Umbilical cord (tissue), 2 donors: Measurements from ENCODE around the gene MYL5. TPM values are rescaled to one million over a fixed set of nuclear protein-coding genes. Genes with fewer than 3 reads are reported as not detected.
"Not testable (repeated sequence)": the region's sequence is repeated elsewhere in the genome, so short reads cannot be mapped to it uniquely, and the experiment has no call there.

ENCODE experiments used
- DNase-seq: peaks from one replicate; pipeline ENCODE4 v3.0.0-alpha.2; 2015; ENCODE audit warnings: low spot score
- total RNA-seq: library from RNA; depleted of rRNA; stranded (reverse); fragments of >200 nt; gene quantifications from one replicate; pipeline ENCODE4 v1.2.3, GENCODE V29; 2014; ENCODE audit warnings: low replicate concordance; ENCODE audit not compliant: insufficient read depth

MYL5 gene
- total RNA-seq, 1 donor from 2014 or later: 10.1 TPM

- DNase-seq: no peak
Observed at GRCh38 chr4:656436-657337, 17.7 kb upstream of the MYL5 start.

GRCh38 chr4:657338-657833 is 17.0 kb upstream of the MYL5 start:
- no peak for DNase-seq

- DNase-seq: no peak
Observed at GRCh38 chr4:657834-658667, 16.3 kb upstream of the MYL5 start.

GRCh38 chr4:658681-659667 is 15.4 kb upstream of the MYL5 start:
- no peak for DNase-seq

GRCh38 chr4:659851-660250 is 14.5 kb upstream of the MYL5 start:
- no peak for DNase-seq

- no peak for DNase-seq
Observed at GRCh38 chr4:660401-660800, 13.9 kb upstream of the MYL5 start.

GRCh38 chr4:661231-661630 is 13.1 kb upstream of the MYL5 start:
- no peak for DNase-seq

- no peak for DNase-seq
Observed at GRCh38 chr4:661881-662761, 12.2 kb upstream of the MYL5 start.

GRCh38 chr4:663046-663437 is 11.3 kb upstream of the MYL5 start:
- no peak for DNase-seq

GRCh38 chr4:663438-664428 is 10.6 kb upstream of the MYL5 start:
- peak; percentile 74 for DNase-seq

GRCh38 chr4:664713-665231 is 9.6 kb upstream of the MYL5 start:
- DNase-seq: no peak

- no peak for DNase-seq
Observed at GRCh38 chr4:665381-665750, 9.0 kb upstream of the MYL5 start.

- DNase-seq: no peak
Observed at GRCh38 chr4:665751-666435, 8.4 kb upstream of the MYL5 start.

GRCh38 chr4:666436-666810 is 7.9 kb upstream of the MYL5 start:
- DNase-seq: no peak

- no peak for DNase-seq
Observed at GRCh38 chr4:666822-667544, 7.4 kb upstream of the MYL5 start.

- no peak for DNase-seq
Observed at GRCh38 chr4:667545-667925, 6.8 kb upstream of the MYL5 start.

- not testable (repeated sequence) for DNase-seq
Observed at GRCh38 chr4:668219-668618, 6.1 kb upstream of the MYL5 start.
